AG09309 (cell line): Measurements from ENCODE around the gene ATPAF1.

Experiments used
- DNase-seq: peaks from one replicate; pipeline ENCODE4 v3.0.0-alpha.2; 2010; ENCODE audit warnings: low read depth
- H3K4me3 ChIP-seq: 2 replicates; pipeline ENCODE4 v1.5.1; 2011; ENCODE audit warnings: mild to moderate bottlenecking, low read depth, low read length, moderate library complexity; ENCODE audit not compliant: control insufficient read depth
- CTCF ChIP-seq: IDR thresholded peaks from 2 replicates; pipeline ENCODE4 v1.5.1; 2011; ENCODE audit warnings: mild to moderate bottlenecking, low read depth, low read length, inconsistent platforms; ENCODE audit not compliant: insufficient read depth, control insufficient read depth; ENCODE audit errors: missing control alignments

The ATPAF1 gene

DNA sequence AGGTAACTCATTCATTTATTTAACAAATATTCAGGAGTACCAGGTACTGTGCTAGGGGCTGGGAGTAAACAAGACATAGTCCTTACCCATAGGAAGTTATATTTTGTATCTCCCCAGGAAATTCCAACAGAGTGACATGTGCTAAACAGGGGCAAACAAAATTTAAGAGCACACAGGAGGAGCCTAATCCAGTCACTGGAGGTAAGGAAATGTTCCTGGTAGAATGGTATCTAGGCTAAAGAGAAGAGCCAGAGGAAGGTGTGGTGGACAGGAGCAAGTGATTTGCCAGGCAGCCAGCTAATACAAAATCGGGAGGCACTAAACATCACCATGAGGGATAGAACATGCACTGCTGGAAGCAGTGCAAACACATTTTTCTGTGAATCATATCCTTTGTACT, 13.9 kb upstream of the ATPAF1 start:
- no peak for DNase-seq
- no peak for TF ChIP-seq CTCF
- H3K4me3 ChIP-seq: no peak overlapping the region

DNA sequence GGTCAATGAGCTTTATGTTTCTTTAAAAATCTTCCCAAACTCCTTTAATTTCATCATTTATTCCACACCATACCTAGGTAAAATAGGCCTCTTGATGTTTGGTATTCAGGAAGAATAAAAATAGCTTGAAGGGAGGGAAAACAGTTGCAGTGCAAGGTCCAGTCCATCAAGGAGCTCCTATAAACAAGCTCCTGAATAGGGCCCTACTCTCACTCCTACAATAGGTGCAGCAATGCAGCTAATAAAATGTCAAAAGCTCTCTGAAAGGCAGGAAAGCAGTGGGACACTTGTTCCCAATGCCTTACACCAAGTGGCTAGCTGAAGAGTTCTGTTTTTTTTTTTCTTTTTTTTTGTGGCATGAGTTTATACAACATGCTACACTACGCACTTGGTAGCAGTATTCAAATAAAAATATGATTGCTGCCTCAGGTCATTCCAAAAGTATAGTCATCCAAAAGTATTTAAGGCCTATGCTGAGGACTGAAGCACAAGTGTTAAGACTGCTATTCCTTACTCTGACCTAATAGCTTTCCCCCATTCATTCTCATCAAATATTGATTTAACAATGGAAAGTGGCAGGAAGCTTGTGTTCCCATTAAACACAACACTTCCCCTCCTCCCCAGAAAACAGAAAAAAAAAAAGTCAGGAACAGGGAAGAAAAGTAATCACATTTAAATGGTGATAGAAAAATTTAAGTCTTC, 13.3 kb upstream of the ATPAF1 start:
- no peak overlapping the region for H3K4me3 ChIP-seq
- no peak for DNase-seq
- no peak for TF ChIP-seq CTCF

- TF ChIP-seq CTCF: no peak
- no peak overlapping the region for H3K4me3 ChIP-seq
- no peak for DNase-seq
These were observed 11.8 kb upstream of the ATPAF1 start for GRCh38 chr1:46679789-46680573.

- no peak for DNase-seq
- TF ChIP-seq CTCF: no peak
- H3K4me3 ChIP-seq: no peak overlapping the region
These were observed 9.2 kb upstream of the ATPAF1 start for GRCh38 chr1:46677339-46677738.

DNA sequence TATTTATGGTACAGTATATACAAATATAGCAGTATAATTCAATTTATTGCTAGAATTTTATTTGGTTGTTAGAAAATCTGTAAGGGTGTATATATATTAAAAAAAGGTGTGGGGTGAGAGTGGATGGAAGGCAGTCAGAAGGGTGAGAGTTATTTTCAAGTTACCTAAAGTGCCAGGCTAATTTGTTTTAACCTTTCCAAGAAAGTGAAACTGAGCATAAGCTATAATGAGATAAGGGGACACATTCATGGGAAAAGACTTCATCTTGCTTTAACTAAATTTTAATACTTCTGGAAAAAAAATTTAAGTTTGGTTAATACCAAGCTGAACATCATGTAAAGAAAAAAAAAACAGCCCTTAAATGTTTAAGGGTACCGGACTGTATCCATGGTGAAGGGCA, 8.4 kb upstream of the ATPAF1 start:
- no peak for DNase-seq
- TF ChIP-seq CTCF: no peak

GRCh38 chr1:46675549-46676314, 7.6 kb upstream of the ATPAF1 start:
- no peak overlapping the region for H3K4me3 ChIP-seq
- no peak for TF ChIP-seq CTCF
- DNase-seq: no peak

More for the DNA sequence above, 8.4 kb upstream of the ATPAF1 start:
- no peak overlapping the region for H3K4me3 ChIP-seq
